ENCODE results near the gene GJB6. TPM values are rescaled to one million over a fixed set of nuclear protein-coding genes. Genes with fewer than 3 reads are reported as not detected.
A peak's percentile ranks its signal among the peaks of the same experiment; 100 is the strongest.

The GJB6 gene
- total RNA-seq, 1 experiment from 2014 or later = not detected

- Histone ChIP-seq H3K27me3 (ENCODE audit: insufficient read depth, low read depth) (no peaks in the 10 kb centered on the region), H4K20me1 (ENCODE audit: insufficient read depth) (no peaks in the 10 kb centered on the region; the same call in 1 of the 2 replicates), H3F3A (ENCODE audit: insufficient read depth, low read depth) (peaks cover 6% of the 10 kb centered on the region; the same call in 1 of the 2 replicates), H3K4me3 (no peak overlapping the region), H3K79me2 (ENCODE audit: low read depth) (peaks cover 13% of the 10 kb centered on the region; the same call in 1 of the 2 replicates), H3K9me3 (ENCODE audit: insufficient read depth, low read depth) (no peaks in the 10 kb centered on the region), H2AFZ (no peak overlapping the region), H3K9me2 (ENCODE audit: insufficient read depth) (no peaks in the 10 kb centered on the region), H3K4me1 (replicated peaks; ENCODE audit: insufficient read depth) (peaks cover 19% of the 10 kb centered on the region), H3K4me2 (no peak overlapping the region), H3K27ac (no peak overlapping the region), H3K36me3 (ENCODE audit: low read depth) (peaks cover 11% of the 10 kb centered on the region; the same call in 1 of the 2 replicates)
- intact Hi-C loops (cut with micrococcal nuclease; ENCODE audit: unreplicated experiment) = no loop called here
- TF ChIP-seq EZH2 (IDR thresholded peaks at IDR 0.05; ENCODE audit: low read depth) = no peak
- TF ChIP-seq, protein P1, sequence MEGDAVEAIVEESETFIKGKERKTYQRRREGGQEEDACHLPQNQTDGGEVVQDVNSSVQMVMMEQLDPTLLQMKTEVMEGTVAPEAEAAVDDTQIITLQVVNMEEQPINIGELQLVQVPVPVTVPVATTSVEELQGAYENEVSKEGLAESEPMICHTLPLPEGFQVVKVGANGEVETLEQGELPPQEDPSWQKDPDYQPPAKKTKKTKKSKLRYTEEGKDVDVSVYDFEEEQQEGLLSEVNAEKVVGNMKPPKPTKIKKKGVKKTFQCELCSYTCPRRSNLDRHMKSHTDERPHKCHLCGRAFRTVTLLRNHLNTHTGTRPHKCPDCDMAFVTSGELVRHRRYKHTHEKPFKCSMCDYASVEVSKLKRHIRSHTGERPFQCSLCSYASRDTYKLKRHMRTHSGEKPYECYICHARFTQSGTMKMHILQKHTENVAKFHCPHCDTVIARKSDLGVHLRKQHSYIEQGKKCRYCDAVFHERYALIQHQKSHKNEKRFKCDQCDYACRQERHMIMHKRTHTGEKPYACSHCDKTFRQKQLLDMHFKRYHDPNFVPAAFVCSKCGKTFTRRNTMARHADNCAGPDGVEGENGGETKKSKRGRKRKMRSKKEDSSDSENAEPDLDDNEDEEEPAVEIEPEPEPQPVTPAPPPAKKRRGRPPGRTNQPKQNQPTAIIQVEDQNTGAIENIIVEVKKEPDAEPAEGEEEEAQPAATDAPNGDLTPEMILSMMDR (conservative IDR thresholded peaks at IDR 0.05) = no peak
- no TSS peak for BruUV-seq (replicated peaks)
- no peak for DNase-seq
- ChIA-PET POLR2A (ENCODE audit: unreplicated experiment) (no interaction called here), CTCF (no interaction called here)
Measured at GRCh38 chr13:20186771-20187170, 45.3 kb downstream of the GJB6 start.

DNA sequence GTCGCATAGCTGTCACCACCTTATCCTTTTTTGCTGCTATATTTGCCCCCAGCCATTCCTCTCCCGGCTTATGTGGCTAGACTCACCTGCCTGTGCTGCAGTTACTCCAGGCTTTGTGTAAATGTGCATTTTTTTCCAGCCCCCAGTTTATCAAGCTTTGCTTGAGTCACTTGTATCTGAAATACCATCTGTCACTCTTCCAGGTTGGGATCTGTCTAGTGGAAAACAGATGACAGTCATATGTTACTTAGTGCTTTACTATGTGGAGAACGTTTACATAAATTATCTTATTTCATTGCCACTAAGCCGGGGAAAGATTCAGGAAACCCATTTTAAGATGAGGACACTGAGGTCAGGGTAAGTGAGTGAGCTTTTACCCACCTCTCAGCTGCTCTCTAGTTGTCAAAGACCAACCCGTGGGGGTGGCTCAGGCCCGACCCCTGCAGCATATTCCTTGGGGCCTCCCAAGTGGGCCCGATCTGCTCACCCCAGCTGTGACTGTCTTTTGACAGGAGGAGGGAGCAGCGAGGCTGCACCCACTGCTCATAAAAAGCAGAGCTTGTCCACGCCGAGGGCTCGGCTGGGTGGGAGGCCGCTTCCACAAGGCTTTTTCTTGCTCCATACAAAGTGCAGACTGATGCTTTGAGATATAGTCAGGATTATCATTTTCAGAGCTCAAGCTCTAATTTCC lies 46.6 kb downstream of the GJB6 start:
- Histone ChIP-seq H4K20me1 (ENCODE audit: insufficient read depth) (no peaks in the 10 kb centered on the region; the same call in 1 of the 2 replicates), H3K4me1 (replicated peaks; ENCODE audit: insufficient read depth) (peaks cover 8% of the 10 kb centered on the region), H3K27me3 (ENCODE audit: insufficient read depth, low read depth) (no peaks in the 10 kb centered on the region), H2AFZ (no peak overlapping the region), H3K9me3 (ENCODE audit: insufficient read depth, low read depth) (no peaks in the 10 kb centered on the region), H3K36me3 (ENCODE audit: low read depth) (peaks cover 11% of the 10 kb centered on the region; the same call in 1 of the 2 replicates), H3K27ac (no peak overlapping the region), H3K4me3 (no peak overlapping the region), H3K9me2 (ENCODE audit: insufficient read depth) (no peaks in the 10 kb centered on the region), H3K4me2 (no peak overlapping the region), H3F3A (ENCODE audit: insufficient read depth, low read depth) (peaks cover 6% of the 10 kb centered on the region; the same call in 1 of the 2 replicates), H3K79me2 (ENCODE audit: low read depth) (peaks cover 11% of the 10 kb centered on the region; the same call in 1 of the 2 replicates)
- no peak for TF ChIP-seq EZH2 (IDR thresholded peaks at IDR 0.05; ENCODE audit: low read depth)
- TF ChIP-seq, protein P1 (conservative IDR thresholded peaks at IDR 0.05) = no peak
- POLR2A ChIA-PET (ENCODE audit: unreplicated experiment) = interaction anchor here (0.5 kb wide), 1 partner anchor 59 kb away, joined by 4 read pairs; no protein-coding TSS in a partner anchor
- intact Hi-C loops (cut with micrococcal nuclease; ENCODE audit: unreplicated experiment) = no loop called here
- BruUV-seq (replicated peaks) = no TSS peak
- CTCF ChIA-PET = interaction anchor here (0.6 kb wide), 1 partner anchor 58 kb away, joined by 7 read pairs; no protein-coding TSS in a partner anchor
- DNase-seq = no peak

GRCh38 chr13:20182231-20182846 lies 49.8 kb downstream of the GJB6 start:
- ChIA-PET CTCF (interaction anchor here (0.7 kb wide), 1 partner anchor 307 kb away, joined by 7 read pairs; no protein-coding TSS in a partner anchor), POLR2A (ENCODE audit: unreplicated experiment) (no interaction called here)
- Histone ChIP-seq H3K9me2 (ENCODE audit: insufficient read depth) (no peaks in the 10 kb centered on the region), H3K36me3 (ENCODE audit: low read depth) (no peaks in the 10 kb centered on the region), H3K4me2 (no peak overlapping the region), H3K4me1 (replicated peaks; ENCODE audit: insufficient read depth) (no peaks in the 10 kb centered on the region), H3K27me3 (ENCODE audit: insufficient read depth, low read depth) (no peaks in the 10 kb centered on the region), H4K20me1 (ENCODE audit: insufficient read depth) (no peaks in the 10 kb centered on the region), H2AFZ (no peak overlapping the region), H3K4me3 (no peak overlapping the region), H3K9me3 (ENCODE audit: insufficient read depth, low read depth) (no peaks in the 10 kb centered on the region), H3K27ac (no peak overlapping the region), H3K79me2 (ENCODE audit: low read depth) (no peaks in the 10 kb centered on the region), H3F3A (ENCODE audit: insufficient read depth, low read depth) (no peaks in the 10 kb centered on the region)
- intact Hi-C loops (cut with micrococcal nuclease; ENCODE audit: unreplicated experiment) = loop anchor here (1.0 kb wide), 1 partner anchor 307 kb away; no protein-coding TSS in a partner anchor
- DNase-seq = peak; percentile 17 to 59
- BruUV-seq (replicated peaks) = no TSS peak
- no peak for TF ChIP-seq EZH2 (IDR thresholded peaks at IDR 0.05; ENCODE audit: low read depth)
- TF ChIP-seq, protein P1 (conservative IDR thresholded peaks at IDR 0.05) = peak; percentile 89

Measured in PC-9 (cell line).